GM19324 (cell line): ENCODE data around the gene AUTS2.

Experiments
- ATAC-seq: cut with Tn5 transposase; IDR thresholded peaks from one replicate; pipeline ENCODE4 v1.9.1; 2021; ENCODE audit warnings: mild to moderate bottlenecking, moderate library complexity; ENCODE audit not compliant: unreplicated experiment, low FRiP score

AUTS2 gene

GRCh38 chr7:70142247-70142932, 544.1 kb downstream of the AUTS2 start:
- ATAC-seq: no peak

- no peak for ATAC-seq
Observed at GRCh38 chr7:70143075-70144044, 545.1 kb downstream of the AUTS2 start.

- ATAC-seq: no peak
Observed at GRCh38 chr7:70148997-70149396, 550.7 kb downstream of the AUTS2 start.

- no peak for ATAC-seq
Observed at GRCh38 chr7:70152313-70152712, 554.0 kb downstream of the AUTS2 start.

- no peak for ATAC-seq
Observed at GRCh38 chr7:70153933-70154332, 555.7 kb downstream of the AUTS2 start.

GRCh38 chr7:70154521-70155180, 556.4 kb downstream of the AUTS2 start:
- no peak for ATAC-seq

GRCh38 chr7:70156057-70156456, 557.8 kb downstream of the AUTS2 start:
- no peak for ATAC-seq

- ATAC-seq: no peak
Observed at GRCh38 chr7:70159121-70159520, 560.8 kb downstream of the AUTS2 start.

GRCh38 chr7:70165477-70166170, 567.3 kb downstream of the AUTS2 start:
- ATAC-seq: no peak

GRCh38 chr7:70171369-70171920, 573.2 kb downstream of the AUTS2 start:
- no peak for ATAC-seq

- no peak for ATAC-seq
Observed at GRCh38 chr7:70177166-70177565, 578.9 kb downstream of the AUTS2 start.

GRCh38 chr7:70178211-70178610, 579.9 kb downstream of the AUTS2 start:
- ATAC-seq: no peak

GRCh38 chr7:70178787-70179186, 580.5 kb downstream of the AUTS2 start:
- no peak for ATAC-seq

- ATAC-seq: no peak
Observed at GRCh38 chr7:70182521-70182920, 584.2 kb downstream of the AUTS2 start.

GRCh38 chr7:70183278-70183677, 585.0 kb downstream of the AUTS2 start:
- no peak for ATAC-seq

GRCh38 chr7:70188901-70189650, 590.8 kb downstream of the AUTS2 start:
- no peak for ATAC-seq

GRCh38 chr7:70189776-70190175, 591.5 kb downstream of the AUTS2 start:
- no peak for ATAC-seq

GRCh38 chr7:70190281-70190680, 592.0 kb downstream of the AUTS2 start:
- ATAC-seq: no peak

GRCh38 chr7:70193514-70193913, 595.2 kb downstream of the AUTS2 start:
- ATAC-seq: no peak
